ENCODE measurements around the gene NUDT5.

The NUDT5 gene

GRCh38 chr10:12213621-12214020 lies 17.9 kb upstream of the NUDT5 start:
- H3K9ac ChIP-seq (ENCODE audit: low read length): peak overlapping the region; percentile 75
- no peak overlapping the region for H3K4me3 ChIP-seq (ENCODE audit: insufficient read depth in 1 of 2, low read depth in 1 of 2, low read length in 2 of 2)
- H2BK12ac ChIP-seq (ENCODE audit: low read length in 2 of 2): no peak overlapping the region
- H2BK120ac ChIP-seq (ENCODE audit: low read depth, low read length): no peak overlapping the region
- no peak overlapping the region for H2AFZ ChIP-seq (ENCODE audit: low read depth, low read length)
- 93% methylated on average over 2 of the region's 3 CpGs for WGBS
- no peak overlapping the region for H2BK15ac ChIP-seq (ENCODE audit: low read depth, poor library complexity, severe bottlenecking)
- peaks cover 19% of the 10 kb centered on the region for H3K79me1 ChIP-seq (replicated peaks; ENCODE audit: low read length, poor library complexity, severe bottlenecking)
- no peak overlapping the region for H3K14ac ChIP-seq (ENCODE audit: low read length in 2 of 2)
- DNase-seq: no peak
- no peaks in the 10 kb centered on the region for H3K27me3 ChIP-seq (ENCODE audit: control insufficient read depth in 1 of 2, insufficient read depth in 1 of 2, low read length in 2 of 2)
- H2AK5ac ChIP-seq (ENCODE audit: low read length, severe bottlenecking): no peak overlapping the region
- no peaks in the 10 kb centered on the region for H3K9me3 ChIP-seq (ENCODE audit: control insufficient read depth, low read length)
- no peaks in the 10 kb centered on the region for H3K4me1 ChIP-seq (ENCODE audit: control insufficient read depth, insufficient read depth, low read depth, low read length)
- H3K23ac ChIP-seq (ENCODE audit: low read length in 2 of 2): no peak overlapping the region
- no peak overlapping the region for H3K18ac ChIP-seq (ENCODE audit: low read depth in 1 of 2, low read length in 2 of 2)
- H4K8ac ChIP-seq (ENCODE audit: low read length): no peak overlapping the region
- peaks cover 32 to 76% of the 10 kb centered on the region in 2 experiments for H3K36me3 ChIP-seq (ENCODE audit: control insufficient read depth in 1 of 2, insufficient read depth in 2 of 2, low read depth in 1 of 2, low read length in 2 of 2)
- no peak overlapping the region for H2BK5ac ChIP-seq (ENCODE audit: low read depth, low read length, poor library complexity, severe bottlenecking)
- H3K4ac ChIP-seq (ENCODE audit: low read depth in 1 of 2, low read length in 2 of 2): no peak overlapping the region
- no peak overlapping the region for H3K27ac ChIP-seq (ENCODE audit: low read length, poor library complexity, severe bottlenecking)
- no peak overlapping the region for H4K91ac ChIP-seq (ENCODE audit: low read length)
- no peak overlapping the region for H3K4me2 ChIP-seq (ENCODE audit: low read length, poor library complexity, severe bottlenecking)

GRCh38 chr10:12212454-12212853 lies 16.8 kb upstream of the NUDT5 start:
- H4K91ac ChIP-seq (ENCODE audit: low read length): no peak overlapping the region
- no peak overlapping the region for H2AFZ ChIP-seq (ENCODE audit: low read depth, low read length)
- H2BK5ac ChIP-seq (ENCODE audit: low read depth, low read length, poor library complexity, severe bottlenecking): no peak overlapping the region
- no peak overlapping the region for H3K4me3 ChIP-seq (ENCODE audit: insufficient read depth in 1 of 2, low read depth in 1 of 2, low read length in 2 of 2)
- no peak for DNase-seq
- no peak overlapping the region for H3K4me2 ChIP-seq (ENCODE audit: low read length, poor library complexity, severe bottlenecking)
- H2BK15ac ChIP-seq (ENCODE audit: low read depth, poor library complexity, severe bottlenecking): no peak overlapping the region
- no peak overlapping the region for H2BK120ac ChIP-seq (ENCODE audit: low read depth, low read length)
- H2AK5ac ChIP-seq (ENCODE audit: low read length, severe bottlenecking): no peak overlapping the region
- no peak overlapping the region for H3K18ac ChIP-seq (ENCODE audit: low read depth in 1 of 2, low read length in 2 of 2)
- no peaks in the 10 kb centered on the region for H3K27me3 ChIP-seq (ENCODE audit: control insufficient read depth in 1 of 2, insufficient read depth in 1 of 2, low read length in 2 of 2)
- H3K4me1 ChIP-seq (ENCODE audit: control insufficient read depth, insufficient read depth, low read depth, low read length): no peaks in the 10 kb centered on the region
- no peak overlapping the region for H3K14ac ChIP-seq (ENCODE audit: low read length in 2 of 2)
- H3K9ac ChIP-seq (ENCODE audit: low read length): no peak overlapping the region
- no peaks in the 10 kb centered on the region for H3K9me3 ChIP-seq (ENCODE audit: control insufficient read depth, low read length)
- H3K79me1 ChIP-seq (replicated peaks; ENCODE audit: low read length, poor library complexity, severe bottlenecking): peaks cover 24% of the 10 kb centered on the region
- no peak overlapping the region for H2BK12ac ChIP-seq (ENCODE audit: low read length in 2 of 2)
- H4K8ac ChIP-seq (ENCODE audit: low read length): no peak overlapping the region
- H3K27ac ChIP-seq (ENCODE audit: low read length, poor library complexity, severe bottlenecking): no peak overlapping the region
- WGBS: 91% methylated on average over 1 of the region's 3 CpGs
- H3K4ac ChIP-seq (ENCODE audit: low read depth in 1 of 2, low read length in 2 of 2): no peak overlapping the region
- H3K36me3 ChIP-seq (ENCODE audit: control insufficient read depth in 1 of 2, insufficient read depth in 2 of 2, low read depth in 1 of 2, low read length in 2 of 2): peaks cover 30 to 82% of the 10 kb centered on the region in 2 experiments
- no peak overlapping the region for H3K23ac ChIP-seq (ENCODE audit: low read length in 2 of 2)

- Histone ChIP-seq H3K9me3 (ENCODE audit: control insufficient read depth, low read length) (no peaks in the 10 kb centered on the region), H2BK5ac (ENCODE audit: low read depth, low read length, poor library complexity, severe bottlenecking) (no peak overlapping the region), H2BK120ac (ENCODE audit: low read depth, low read length) (no peak overlapping the region), H3K36me3 (ENCODE audit: control insufficient read depth in 1 of 2, insufficient read depth in 2 of 2, low read depth in 1 of 2, low read length in 2 of 2) (peaks cover 35 to 80% of the 10 kb centered on the region in 2 experiments), H3K4me3 (ENCODE audit: insufficient read depth in 1 of 2, low read depth in 1 of 2, low read length in 2 of 2) (no peak overlapping the region), H3K9ac (ENCODE audit: low read length) (no peak overlapping the region), H3K18ac (ENCODE audit: low read depth in 1 of 2, low read length in 2 of 2) (no peak overlapping the region), H3K27ac (ENCODE audit: low read length, poor library complexity, severe bottlenecking) (no peak overlapping the region), H3K27me3 (ENCODE audit: control insufficient read depth in 1 of 2, insufficient read depth in 1 of 2, low read length in 2 of 2) (no peaks in the 10 kb centered on the region), H2BK15ac (ENCODE audit: low read depth, poor library complexity, severe bottlenecking) (no peak overlapping the region), H4K8ac (ENCODE audit: low read length) (no peak overlapping the region), H2AK5ac (ENCODE audit: low read length, severe bottlenecking) (no peak overlapping the region), H4K91ac (ENCODE audit: low read length) (no peak overlapping the region), H3K4me1 (ENCODE audit: control insufficient read depth, insufficient read depth, low read depth, low read length) (no peaks in the 10 kb centered on the region), H2AFZ (ENCODE audit: low read depth, low read length) (no peak overlapping the region), H3K79me1 (replicated peaks; ENCODE audit: low read length, poor library complexity, severe bottlenecking) (peaks cover 27% of the 10 kb centered on the region), H3K23ac (ENCODE audit: low read length in 2 of 2) (no peak overlapping the region), H3K4me2 (ENCODE audit: low read length, poor library complexity, severe bottlenecking) (no peak overlapping the region), H3K4ac (ENCODE audit: low read depth in 1 of 2, low read length in 2 of 2) (no peak overlapping the region), H3K14ac (ENCODE audit: low read length in 2 of 2) (no peak overlapping the region), H2BK12ac (ENCODE audit: low read length in 2 of 2) (no peak overlapping the region)
- over 99% methylated on average over 5 of the region's 5 CpGs for WGBS
- no peak for DNase-seq
Observed at GRCh38 chr10:12208460-12208859, 12.8 kb upstream of the NUDT5 start.

GRCh38 chr10:12207114-12207513 lies 11.4 kb upstream of the NUDT5 start:
- Histone ChIP-seq H2AFZ (ENCODE audit: low read depth, low read length) (no peak overlapping the region), H2BK120ac (ENCODE audit: low read depth, low read length) (no peak overlapping the region), H3K4ac (ENCODE audit: low read depth in 1 of 2, low read length in 2 of 2) (no peak overlapping the region), H3K36me3 (ENCODE audit: control insufficient read depth in 1 of 2, insufficient read depth in 2 of 2, low read depth in 1 of 2, low read length in 2 of 2) (peaks cover 39 to 81% of the 10 kb centered on the region in 2 experiments), H3K9me3 (ENCODE audit: control insufficient read depth, low read length) (no peaks in the 10 kb centered on the region), H3K79me1 (replicated peaks; ENCODE audit: low read length, poor library complexity, severe bottlenecking) (peaks cover 32% of the 10 kb centered on the region), H3K14ac (ENCODE audit: low read length in 2 of 2) (no peak overlapping the region), H2BK5ac (ENCODE audit: low read depth, low read length, poor library complexity, severe bottlenecking) (no peak overlapping the region), H3K23ac (ENCODE audit: low read length in 2 of 2) (no peak overlapping the region), H3K27ac (ENCODE audit: low read length, poor library complexity, severe bottlenecking) (no peak overlapping the region), H3K9ac (ENCODE audit: low read length) (no peak overlapping the region), H4K8ac (ENCODE audit: low read length) (no peak overlapping the region), H3K27me3 (ENCODE audit: control insufficient read depth in 1 of 2, insufficient read depth in 1 of 2, low read length in 2 of 2) (no peaks in the 10 kb centered on the region), H3K4me2 (ENCODE audit: low read length, poor library complexity, severe bottlenecking) (no peak overlapping the region), H3K4me3 (ENCODE audit: insufficient read depth in 1 of 2, low read depth in 1 of 2, low read length in 2 of 2) (no peak overlapping the region), H3K4me1 (ENCODE audit: control insufficient read depth, insufficient read depth, low read depth, low read length) (no peaks in the 10 kb centered on the region), H2AK5ac (ENCODE audit: low read length, severe bottlenecking) (no peak overlapping the region), H2BK15ac (ENCODE audit: low read depth, poor library complexity, severe bottlenecking) (no peak overlapping the region), H4K91ac (ENCODE audit: low read length) (no peak overlapping the region), H3K18ac (ENCODE audit: low read depth in 1 of 2, low read length in 2 of 2) (no peak overlapping the region), H2BK12ac (ENCODE audit: low read length in 2 of 2) (no peak overlapping the region)
- DNase-seq: no peak
- no CpG with 5 or more reads among the region's 3 CpGs for WGBS
